Ishikawa (cell line): ENCODE results near the gene NXT1.

ENCODE experiments used
- CEBPB ChIP-seq: IDR thresholded peaks from 2 replicates; pipeline ENCODE4 v1.6.1; 2012
- CREB1 ChIP-seq: IDR thresholded peaks from 2 replicates; pipeline ENCODE4 v1.6.1; 2012; ENCODE audit warnings: low read depth
- EGR1 ChIP-seq: IDR thresholded peaks from 2 replicates; pipeline ENCODE4 v1.6.1; 2012
- EP300 ChIP-seq: IDR thresholded peaks from 2 replicates; pipeline ENCODE4 v1.6.1; 2012; ENCODE audit warnings: borderline replicate concordance
- MAX ChIP-seq: IDR thresholded peaks from 2 replicates; pipeline ENCODE4 v1.6.1; 2012
- RAD21 ChIP-seq: IDR thresholded peaks from 2 replicates; pipeline ENCODE4 v1.6.1; 2012; ENCODE audit warnings: low read depth
- REST ChIP-seq: IDR thresholded peaks from 2 replicates; pipeline ENCODE4 v1.6.1; 2012; ENCODE audit warnings: low read depth, mild to moderate bottlenecking
- YY1 ChIP-seq: IDR thresholded peaks from 2 replicates; pipeline ENCODE4 v1.6.1; 2012; ENCODE audit warnings: low read depth
- ZBTB7A ChIP-seq: IDR thresholded peaks from 2 replicates; pipeline ENCODE4 v1.6.1; 2012; ENCODE audit warnings: low read depth

GRCh38 chr20:23346002-23346401, 4.6 kb upstream of the NXT1 start:
- TF ChIP-seq CEBPB: no peak
- no peak for TF ChIP-seq YY1
- no peak for TF ChIP-seq EP300
- TF ChIP-seq CREB1: no peak
- TF ChIP-seq REST: no peak
- TF ChIP-seq EGR1: no peak
- no peak for TF ChIP-seq RAD21
- TF ChIP-seq MAX: no peak
- no peak for TF ChIP-seq ZBTB7A
